A549 (cell line): Measurements from ENCODE around the gene F8.

ENCODE experiments used
- CBX8 ChIP-seq: fragments of 200-600 bp; sonication (generic); IDR thresholded peaks from 2 replicates; pipeline ENCODE4 v1.6.1; 2016
- CTCF ChIP-seq: fragments of >200 bp; sonication (Bioruptor Twin); formaldehyde crosslinking; IDR thresholded peaks from 3 replicates; pipeline ENCODE4 v1.5.1; 2016
- EP300 ChIP-seq, 2 experiments: fragments of >200 bp; sonication (Bioruptor Twin); formaldehyde crosslinking; IDR thresholded peaks; 2 replicates in 1 of 2; 3 replicates in 1 of 2; pipeline ENCODE4 v1.6.1; 2016 to 2017
- HDAC2 ChIP-seq: fragments of 200-600 bp; sonication (generic); IDR thresholded peaks from 2 replicates; pipeline ENCODE4 v1.6.1; 2016
- JUN ChIP-seq, 2 experiments: fragments of >200 bp; sonication (Bioruptor Twin); formaldehyde crosslinking; IDR thresholded peaks; 2 replicates in 1 of 2; 3 replicates in 1 of 2; pipeline ENCODE4 v1.6.1; 2016 to 2017
- MAFK ChIP-seq: fragments of 450-650 bp; IDR thresholded peaks from 2 replicates; pipeline ENCODE4 v1.6.1; 2014; ENCODE audit not compliant: partially characterized antibody
- POLR2A ChIP-seq: IDR thresholded peaks from 2 replicates; pipeline ENCODE4 v1.6.1; 2012; ENCODE audit warnings: mild to moderate bottlenecking, low read length
- ZFP36 ChIP-seq: fragments of 450-650 bp; IDR thresholded peaks from 2 replicates; pipeline ENCODE4 v1.6.1; 2014; ENCODE audit warnings: borderline replicate concordance; ENCODE audit not compliant: partially characterized antibody

GRCh38 chrX:154828016-154828408, 194.5 kb downstream of the F8 start:
- TF ChIP-seq HDAC2 (no peak), JUN (IDR thresholded peaks at IDR 0.05) (no peak), CTCF (no peak), EP300 (IDR thresholded peaks at IDR 0.05) (no peak), ZFP36 (no peak), POLR2A (no peak), MAFK (no peak), CBX8 (no peak)
